GM06990 (cell line): Measurements from ENCODE around the gene CENPE.

Experiments
- DNase-seq: peaks from one replicate; pipeline ENCODE4 v3.0.0-alpha.2; 2011; ENCODE audit not compliant: insufficient read length; ENCODE audit errors: extremely low read depth
- H3K27me3 ChIP-seq: replicated peaks from 2 replicates; pipeline ENCODE4 v1.6.0; 2011; ENCODE audit warnings: low read length; ENCODE audit not compliant: control insufficient read depth, insufficient read depth
- H3K36me3 ChIP-seq: 2 replicates; pipeline ENCODE4 v1.5.1; 2011; ENCODE audit warnings: low read length; ENCODE audit not compliant: control insufficient read depth, insufficient read depth
- H3K4me3 ChIP-seq: replicated peaks from 2 replicates; pipeline ENCODE4 v1.5.1; 2011; ENCODE audit warnings: low read depth, mild to moderate bottlenecking, control low read depth, low read length
- TF ChIP-seq, protein P1 (sequence below): IDR thresholded peaks from 2 replicates; pipeline ENCODE4 v1.5.1; 2011; ENCODE audit warnings: low read length, control low read depth, mild to moderate bottlenecking, inconsistent platforms; ENCODE audit not compliant: insufficient read depth, poor library complexity, severe bottlenecking

Gene CENPE

DNA sequence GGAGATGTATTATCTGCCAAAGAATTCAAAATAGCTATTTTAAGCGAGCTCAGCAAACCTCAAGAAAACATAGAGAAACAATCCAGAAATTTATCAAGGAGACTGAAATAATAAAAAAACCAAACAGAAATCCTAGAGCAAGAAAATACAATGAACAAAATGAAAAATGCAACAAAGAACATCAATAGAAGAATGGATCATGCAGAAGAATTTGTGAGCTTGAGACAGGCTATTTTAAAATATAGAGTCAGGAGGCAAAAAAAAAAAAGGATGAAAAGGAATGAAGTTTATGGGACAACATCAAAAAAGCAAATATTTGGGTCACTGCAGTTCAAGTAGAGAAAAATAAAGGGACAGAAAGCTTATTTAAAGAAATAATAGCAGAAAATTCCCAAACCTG lies 29.1 kb downstream of the CENPE start:
- H3K36me3 ChIP-seq, result peaks cover 10% of the 10 kb centered on the region
- no peaks in the 10 kb centered on the region for H3K27me3 ChIP-seq
- TF ChIP-seq, protein P1, sequence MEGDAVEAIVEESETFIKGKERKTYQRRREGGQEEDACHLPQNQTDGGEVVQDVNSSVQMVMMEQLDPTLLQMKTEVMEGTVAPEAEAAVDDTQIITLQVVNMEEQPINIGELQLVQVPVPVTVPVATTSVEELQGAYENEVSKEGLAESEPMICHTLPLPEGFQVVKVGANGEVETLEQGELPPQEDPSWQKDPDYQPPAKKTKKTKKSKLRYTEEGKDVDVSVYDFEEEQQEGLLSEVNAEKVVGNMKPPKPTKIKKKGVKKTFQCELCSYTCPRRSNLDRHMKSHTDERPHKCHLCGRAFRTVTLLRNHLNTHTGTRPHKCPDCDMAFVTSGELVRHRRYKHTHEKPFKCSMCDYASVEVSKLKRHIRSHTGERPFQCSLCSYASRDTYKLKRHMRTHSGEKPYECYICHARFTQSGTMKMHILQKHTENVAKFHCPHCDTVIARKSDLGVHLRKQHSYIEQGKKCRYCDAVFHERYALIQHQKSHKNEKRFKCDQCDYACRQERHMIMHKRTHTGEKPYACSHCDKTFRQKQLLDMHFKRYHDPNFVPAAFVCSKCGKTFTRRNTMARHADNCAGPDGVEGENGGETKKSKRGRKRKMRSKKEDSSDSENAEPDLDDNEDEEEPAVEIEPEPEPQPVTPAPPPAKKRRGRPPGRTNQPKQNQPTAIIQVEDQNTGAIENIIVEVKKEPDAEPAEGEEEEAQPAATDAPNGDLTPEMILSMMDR, result no peak
- DNase-seq, result no peak
- H3K4me3 ChIP-seq, result no peak overlapping the region

DNA sequence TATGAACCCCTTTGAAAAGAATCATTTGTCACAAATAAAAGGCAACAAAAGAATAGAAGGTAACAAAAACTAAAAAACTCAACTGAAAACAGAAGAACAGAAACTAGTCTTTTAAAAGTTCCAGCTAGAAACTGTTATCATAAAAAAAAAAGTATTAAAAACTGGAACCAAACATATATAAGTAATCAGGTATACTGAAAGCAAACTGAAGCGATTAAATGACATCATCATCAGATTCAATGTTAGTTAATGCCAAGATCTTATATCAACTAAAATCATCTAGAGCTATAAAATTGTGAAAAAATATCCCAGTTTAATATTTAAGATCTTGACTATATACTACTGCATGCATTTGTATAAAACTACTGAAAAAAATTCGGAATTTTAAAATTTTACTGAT lies 36.0 kb downstream of the CENPE start:
- Histone ChIP-seq H3K27me3 (no peaks in the 10 kb centered on the region), H3K4me3 (no peak overlapping the region), H3K36me3 (peaks cover 1% of the 10 kb centered on the region; the same call in 1 of the 2 replicates)
- no peak for DNase-seq
- TF ChIP-seq, protein P1, result no peak

DNA sequence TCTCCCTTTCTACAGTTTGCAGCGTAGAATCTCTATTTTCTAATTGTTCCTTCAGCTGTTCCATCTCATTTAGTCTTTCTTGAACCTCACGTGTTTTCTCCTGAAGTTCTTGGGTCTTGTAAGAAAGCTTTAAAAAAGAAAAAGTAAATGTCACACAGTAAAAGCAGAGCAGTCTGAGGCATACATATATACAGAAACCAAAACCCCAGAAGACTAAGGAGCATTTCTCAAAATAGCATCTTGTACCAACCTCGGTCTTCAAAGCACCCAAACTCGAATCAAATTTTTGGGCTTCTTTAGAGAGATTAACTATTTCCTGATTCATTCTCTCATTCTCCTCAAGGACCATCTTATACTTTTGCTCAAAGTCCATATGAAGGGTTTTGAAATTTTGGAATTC lies 39.4 kb downstream of the CENPE start:
- DNase-seq, result no peak
- H3K27me3 ChIP-seq, result no peaks in the 10 kb centered on the region
- H3K36me3 ChIP-seq, result peaks cover 1% of the 10 kb centered on the region; the same call in 1 of the 2 replicates
- TF ChIP-seq, protein P1, result no peak
- H3K4me3 ChIP-seq, result no peak overlapping the region

DNA sequence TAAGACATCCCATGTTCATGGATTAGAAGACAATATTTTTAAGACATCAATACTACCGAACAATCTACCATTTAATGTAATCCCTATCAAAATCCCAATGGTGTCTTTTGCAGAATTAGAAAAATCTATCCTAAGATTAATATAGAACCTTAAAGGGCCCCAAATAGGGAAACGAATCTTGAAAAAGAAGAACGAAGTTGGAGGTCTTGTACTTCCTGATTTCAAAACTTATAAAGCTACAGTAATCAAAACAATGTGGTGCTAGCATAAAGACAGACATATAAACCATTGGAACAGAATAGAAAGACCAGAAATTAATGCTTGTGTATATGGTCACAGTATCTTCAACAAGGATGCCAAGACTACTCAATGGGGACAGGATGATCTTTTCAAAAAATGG lies 42.0 kb downstream of the CENPE start:
- TF ChIP-seq, protein P1, result no peak
- H3K36me3 ChIP-seq, result no peaks in the 10 kb centered on the region; the same call in 1 of the 2 replicates
- no peak overlapping the region for H3K4me3 ChIP-seq
- no peak for DNase-seq
- no peaks in the 10 kb centered on the region for H3K27me3 ChIP-seq

DNA sequence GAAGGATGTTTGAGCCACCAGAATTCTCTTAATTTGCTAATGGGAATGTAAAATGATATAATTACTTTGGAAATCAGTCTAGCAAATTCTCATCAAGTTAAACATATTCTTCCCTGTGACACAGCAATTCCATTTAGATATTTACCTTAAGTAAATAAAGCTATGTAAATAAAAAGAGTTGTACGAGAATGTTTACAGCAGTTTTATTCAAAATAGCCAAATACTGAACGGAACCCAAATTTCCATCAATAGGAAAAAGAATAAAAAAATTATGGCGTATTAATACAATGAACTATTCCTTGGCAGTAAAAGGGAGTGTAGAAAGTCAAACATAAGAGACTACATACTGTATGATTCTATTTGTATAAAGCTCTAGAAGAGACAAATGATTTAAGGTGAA lies 45.8 kb downstream of the CENPE start:
- Histone ChIP-seq H3K4me3 (no peak overlapping the region), H3K36me3 (peaks cover 1% of the 10 kb centered on the region), H3K27me3 (no peaks in the 10 kb centered on the region)
- TF ChIP-seq, protein P1, result no peak
- no peak for DNase-seq

DNA sequence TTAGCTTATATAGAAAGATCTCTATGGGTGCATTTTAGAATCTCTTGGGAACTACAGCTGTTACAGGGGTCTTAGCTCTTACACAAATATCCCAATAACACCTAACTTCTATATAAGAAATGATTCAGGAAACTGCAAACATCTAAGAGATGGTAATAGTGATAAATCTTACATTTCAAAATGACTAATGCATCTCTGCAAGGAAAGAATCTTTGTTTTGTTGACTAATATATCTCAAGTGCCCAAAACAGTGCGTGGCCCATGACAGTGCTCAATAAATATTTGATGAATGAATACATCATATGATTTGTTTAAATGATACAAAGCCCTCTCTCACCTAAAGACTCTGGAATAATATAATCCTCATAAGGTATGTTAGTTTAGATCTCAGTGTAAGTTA lies 47.5 kb downstream of the CENPE start:
- H3K36me3 ChIP-seq, result peaks cover 1% of the 10 kb centered on the region

More for the DNA sequence above, 47.5 kb downstream of the CENPE start:
- H3K27me3 ChIP-seq, result no peaks in the 10 kb centered on the region
- DNase-seq, result no peak
- no peak overlapping the region for H3K4me3 ChIP-seq
- TF ChIP-seq, protein P1, result no peak
